ENCODE data around the gene MAPK7. TPM values are rescaled to one million over a fixed set of nuclear protein-coding genes. Genes with fewer than 3 reads are reported as not detected.

The MAPK7 gene
- total RNA-seq, 3 donors from 2014 or later: 10.9 to 12.7 (median 12.1) TPM

- no peaks in the 10 kb centered on the region for H3K27me3 Mint-ChIP-seq (ENCODE audit: low read depth)
- H3K4me3 Mint-ChIP-seq: no peak overlapping the region
- H3K9me3 Mint-ChIP-seq: no peaks in the 10 kb centered on the region
- ATAC-seq: no peak
- peaks cover 42% of the 10 kb centered on the region for H3K4me1 Mint-ChIP-seq (ENCODE audit: low read depth)
- no peaks in the 10 kb centered on the region for H3K36me3 Mint-ChIP-seq (ENCODE audit: insufficient read depth)
- DNase-seq: no peak
Observed at GRCh38 chr17:19374136-19374535, 4.2 kb upstream of the MAPK7 start.

- no peaks in the 10 kb centered on the region for H3K27me3 Mint-ChIP-seq (ENCODE audit: low read depth)
- ATAC-seq (no peak), DNase-seq (no peak)
- H3K9me3 Mint-ChIP-seq: no peaks in the 10 kb centered on the region
- H3K36me3 Mint-ChIP-seq (ENCODE audit: insufficient read depth): peaks cover 4% of the 10 kb centered on the region
- H3K4me3 Mint-ChIP-seq: no peak overlapping the region
- peaks cover 29% of the 10 kb centered on the region for H3K4me1 Mint-ChIP-seq (ENCODE audit: low read depth)
Observed at GRCh38 chr17:19375732-19376131, 2.6 kb upstream of the MAPK7 start.

- ATAC-seq (no peak), DNase-seq (no peak)
- no peaks in the 10 kb centered on the region for H3K9me3 Mint-ChIP-seq
- peaks cover 18% of the 10 kb centered on the region for H3K4me1 Mint-ChIP-seq (ENCODE audit: low read depth)
- no peaks in the 10 kb centered on the region for H3K27me3 Mint-ChIP-seq (ENCODE audit: low read depth)
- peak overlapping the region; percentile 99 for H3K4me3 Mint-ChIP-seq
- peaks cover 12% of the 10 kb centered on the region for H3K36me3 Mint-ChIP-seq (ENCODE audit: insufficient read depth)
Observed at GRCh38 chr17:19376811-19377210, 1.5 kb upstream of the MAPK7 start.

GRCh38 chr17:19377602-19378415, 489 bp upstream of the MAPK7 start:
- ATAC-seq (peak; percentile 95 to 96), DNase-seq (peak; percentile 86)
- Mint-ChIP-seq H3K9me3 (no peaks in the 10 kb centered on the region), H3K4me3 (peak overlapping the region; percentile 99), H3K36me3 (ENCODE audit: insufficient read depth) (peaks cover 14% of the 10 kb centered on the region), H3K27me3 (ENCODE audit: low read depth) (no peaks in the 10 kb centered on the region), H3K4me1 (ENCODE audit: low read depth) (peaks cover 11% of the 10 kb centered on the region)

GRCh38 chr17:19379361-19380065, 1.2 kb downstream of the MAPK7 start:
- H3K4me3 Mint-ChIP-seq: peak overlapping the region; percentile 99
- DNase-seq (no peak), ATAC-seq (no peak)
- H3K36me3 Mint-ChIP-seq (ENCODE audit: insufficient read depth): peaks cover 18% of the 10 kb centered on the region
- H3K4me1 Mint-ChIP-seq (ENCODE audit: low read depth): peaks cover 11% of the 10 kb centered on the region
- no peaks in the 10 kb centered on the region for H3K27me3 Mint-ChIP-seq (ENCODE audit: low read depth)
- no peaks in the 10 kb centered on the region for H3K9me3 Mint-ChIP-seq

GRCh38 chr17:19380481-19381301, 2.4 kb downstream of the MAPK7 start:
- Mint-ChIP-seq H3K9me3 (no peaks in the 10 kb centered on the region), H3K36me3 (ENCODE audit: insufficient read depth) (peaks cover 21% of the 10 kb centered on the region), H3K4me3 (peak overlapping the region; percentile 7), H3K27me3 (ENCODE audit: low read depth) (no peaks in the 10 kb centered on the region), H3K4me1 (ENCODE audit: low read depth) (peaks cover 11% of the 10 kb centered on the region)
- DNase-seq (no peak), ATAC-seq (no peak)

- Mint-ChIP-seq H3K4me3 (no peak overlapping the region), H3K9me3 (no peaks in the 10 kb centered on the region), H3K4me1 (ENCODE audit: low read depth) (peaks cover 11% of the 10 kb centered on the region), H3K36me3 (ENCODE audit: insufficient read depth) (peaks cover 21% of the 10 kb centered on the region), H3K27me3 (ENCODE audit: low read depth) (no peaks in the 10 kb centered on the region)
- ATAC-seq: no peak
- DNase-seq: no peak
Observed at GRCh38 chr17:19381361-19381740, 3.1 kb downstream of the MAPK7 start.

- Mint-ChIP-seq H3K4me1 (ENCODE audit: low read depth) (peaks cover 10% of the 10 kb centered on the region), H3K4me3 (no peak overlapping the region), H3K9me3 (no peaks in the 10 kb centered on the region), H3K36me3 (ENCODE audit: insufficient read depth) (peaks cover 21% of the 10 kb centered on the region), H3K27me3 (ENCODE audit: low read depth) (no peaks in the 10 kb centered on the region)
- no peak for DNase-seq
- ATAC-seq: no peak
Observed at GRCh38 chr17:19381741-19382444, 3.6 kb downstream of the MAPK7 start.

- no peaks in the 10 kb centered on the region for H3K27me3 Mint-ChIP-seq (ENCODE audit: low read depth)
- no peak for DNase-seq
- no peak for ATAC-seq
- H3K36me3 Mint-ChIP-seq (ENCODE audit: insufficient read depth): peaks cover 21% of the 10 kb centered on the region
- peaks cover 4% of the 10 kb centered on the region for H3K4me1 Mint-ChIP-seq (ENCODE audit: low read depth)
- H3K9me3 Mint-ChIP-seq: no peaks in the 10 kb centered on the region
- H3K4me3 Mint-ChIP-seq: no peak overlapping the region
Observed at GRCh38 chr17:19382531-19383444, 4.5 kb downstream of the MAPK7 start.

- H3K27me3 Mint-ChIP-seq (ENCODE audit: low read depth): no peaks in the 10 kb centered on the region
- peaks cover 21% of the 10 kb centered on the region for H3K36me3 Mint-ChIP-seq (ENCODE audit: insufficient read depth)
- no peak for ATAC-seq
- no peaks in the 10 kb centered on the region for H3K9me3 Mint-ChIP-seq
- no peak for DNase-seq
- no peak overlapping the region for H3K4me3 Mint-ChIP-seq
- peaks cover 4% of the 10 kb centered on the region for H3K4me1 Mint-ChIP-seq (ENCODE audit: low read depth)
Observed at GRCh38 chr17:19383681-19384470, 5.6 kb downstream of the MAPK7 start.

GRCh38 chr17:19384723-19385391, 6.6 kb downstream of the MAPK7 start:
- peaks cover 1% of the 10 kb centered on the region for H3K4me1 Mint-ChIP-seq (ENCODE audit: low read depth)
- no peaks in the 10 kb centered on the region for H3K9me3 Mint-ChIP-seq
- no peak overlapping the region for H3K4me3 Mint-ChIP-seq
- DNase-seq (no peak), ATAC-seq (no peak)
- no peaks in the 10 kb centered on the region for H3K27me3 Mint-ChIP-seq (ENCODE audit: low read depth)
- peaks cover 21% of the 10 kb centered on the region for H3K36me3 Mint-ChIP-seq (ENCODE audit: insufficient read depth)

GRCh38 chr17:19385521-19385983, 7.3 kb downstream of the MAPK7 start:
- ATAC-seq (no peak), DNase-seq (no peak)
- H3K4me1 Mint-ChIP-seq (ENCODE audit: low read depth): peaks cover 1% of the 10 kb centered on the region
- H3K9me3 Mint-ChIP-seq: no peaks in the 10 kb centered on the region
- no peak overlapping the region for H3K4me3 Mint-ChIP-seq
- H3K27me3 Mint-ChIP-seq (ENCODE audit: low read depth): no peaks in the 10 kb centered on the region
- peaks cover 19% of the 10 kb centered on the region for H3K36me3 Mint-ChIP-seq (ENCODE audit: insufficient read depth)

Data from activated T-cell treated with anti-CD3 and anti-CD28 coated beads, Interleukin-2, amount 50 U/mL, for 4 hours (primary cell).